HEK293 (cell line): Measurements from ENCODE around the gene CA12.

Experiments used
- CTCF ChIA-PET: fragments of 350-600 bp; formaldehyde crosslinking; extraction: SDS; loops from one replicate; lab custom pipeline; 2021; ENCODE audit warnings: antibody characterized with exemption; lab: Yijun Ruan, JAX
- POLR2A ChIA-PET: fragments of 300-600 bp; formaldehyde crosslinking; extraction: SDS; loops from one replicate; lab custom pipeline; 2020; ENCODE audit warnings: antibody characterized with exemption, inconsistent platforms; lab: Yijun Ruan, JAX
- H3K27ac ChIP-seq: fragments of 200-500 bp; sonication (Bioruptor generic); 2 replicates; pipeline ENCODE4 v1.5.1; 2014; ENCODE audit warnings: low read depth, low read length, control low read depth, inconsistent platforms; ENCODE audit errors: extremely low read depth
- H3K36me3 ChIP-seq, 2 experiments: fragments of 200-500 bp in 1 of 2; sonication (Bioruptor generic) in 1 of 2; 1 replicate in 1 of 2; 2 replicates in 1 of 2; pipeline ENCODE4 v1.5.1; 2014 to 2017; ENCODE audit warnings: inconsistent platforms in 2 of 2, low read length in 2 of 2; ENCODE audit not compliant: control insufficient read depth in 2 of 2, insufficient read depth in 1 of 2
- H3K4me1 ChIP-seq: fragments of 200-500 bp; sonication (Bioruptor generic); 2 replicates; pipeline ENCODE4 v1.5.1; 2014; ENCODE audit warnings: mild to moderate bottlenecking, low read length, inconsistent platforms; ENCODE audit not compliant: control insufficient read depth, insufficient read depth
- H3K4me3 ChIP-seq: 2 replicates; pipeline ENCODE4 v1.5.1; 2011; ENCODE audit warnings: low read depth, mild to moderate bottlenecking, control low read depth, low read length, moderate library complexity
- H3K9me3 ChIP-seq: fragments of 200-500 bp; sonication (Bioruptor generic); 2 replicates; pipeline ENCODE4 v1.5.1; 2014; ENCODE audit warnings: low read depth, low read length, inconsistent platforms; ENCODE audit not compliant: control insufficient read depth, insufficient read depth
- CTCF ChIP-seq: fragments of 450-650 bp; formaldehyde crosslinking; IDR thresholded peaks from 2 replicates; pipeline ENCODE4 v1.5.1; 2016; ENCODE audit warnings: missing biosample characterization, missing genetic modification characterization
- ELK4 ChIP-seq: IDR thresholded peaks from 2 replicates; pipeline ENCODE4 v1.6.1; 2011; ENCODE audit warnings: mild to moderate bottlenecking, low read depth, low read length, borderline replicate concordance
- GFI1B ChIP-seq: fragments of 450-650 bp; formaldehyde crosslinking; IDR thresholded peaks from 2 replicates; pipeline ENCODE4 v1.5.1; 2016; ENCODE audit warnings: missing biosample characterization, missing genetic modification characterization
- GLIS2 ChIP-seq: fragments of 450-650 bp; formaldehyde crosslinking; IDR thresholded peaks from 2 replicates; pipeline ENCODE4 v1.5.1; 2016; ENCODE audit warnings: missing biosample characterization, missing genetic modification characterization
- HOXA7 ChIP-seq: sonication (generic); formaldehyde crosslinking; IDR thresholded peaks from 2 replicates; pipeline ENCODE4 v1.8.1; 2022; ENCODE audit warnings: missing genetic modification reagents, borderline replicate concordance
- PRDM1 ChIP-seq: fragments of 450-650 bp; formaldehyde crosslinking; IDR thresholded peaks from 2 replicates; pipeline ENCODE4; 2016; ENCODE audit warnings: missing biosample characterization, missing genetic modification characterization
- TRIM28 ChIP-seq: IDR thresholded peaks from 2 replicates; pipeline ENCODE4 v1.6.1; 2011; ENCODE audit warnings: low read length, control low read depth, borderline replicate concordance
- ZBTB26 ChIP-seq: fragments of 450-650 bp; formaldehyde crosslinking; optimal IDR thresholded peaks from 2 replicates; pipeline ENCODE3; 2016; ENCODE audit warnings: missing biosample characterization, mild to moderate bottlenecking, missing genetic modification characterization
- ZFP3 ChIP-seq: fragments of 450-650 bp; formaldehyde crosslinking; IDR thresholded peaks from 2 replicates; pipeline ENCODE4 v1.5.1; 2016; ENCODE audit warnings: low read depth, missing biosample characterization, missing genetic modification characterization
- ZNF112 ChIP-seq: fragments of 450-650 bp; formaldehyde crosslinking; IDR thresholded peaks from 2 replicates; pipeline ENCODE4 v1.5.0; 2017; ENCODE audit warnings: missing biosample characterization, missing genetic modification characterization
- ZNF146 ChIP-seq: fragments of 450-650 bp; formaldehyde crosslinking; IDR thresholded peaks from 2 replicates; pipeline ENCODE4 v1.5.1; 2016; ENCODE audit warnings: missing biosample characterization, missing genetic modification characterization
- ZNF2 ChIP-seq: fragments of 450-650 bp; formaldehyde crosslinking; IDR thresholded peaks from 2 replicates; pipeline ENCODE4 v1.5.1; 2016; ENCODE audit warnings: missing biosample characterization, missing genetic modification characterization
- ZNF266 ChIP-seq: fragments of 450-650 bp; formaldehyde crosslinking; IDR thresholded peaks from 2 replicates; pipeline ENCODE4 v1.5.1; 2016; ENCODE audit warnings: missing biosample characterization, missing genetic modification characterization, low read depth
- ZNF350 ChIP-seq: fragments of 450-650 bp; formaldehyde crosslinking; IDR thresholded peaks from 2 replicates; pipeline ENCODE4 v1.5.0; 2017; ENCODE audit warnings: missing biosample characterization, mild to moderate bottlenecking, missing genetic modification characterization
- ZNF433 ChIP-seq: fragments of 450-650 bp; formaldehyde crosslinking; IDR thresholded peaks from 2 replicates; pipeline ENCODE4 v1.5.1; 2016; ENCODE audit warnings: missing biosample characterization, missing genetic modification characterization, low read depth
- ZNF449 ChIP-seq: fragments of 450-650 bp; formaldehyde crosslinking; IDR thresholded peaks from 2 replicates; pipeline ENCODE4 v1.5.1; 2017; ENCODE audit warnings: missing biosample characterization, mild to moderate bottlenecking, missing genetic modification characterization, moderate library complexity
- ZNF544 ChIP-seq: fragments of 450-650 bp; formaldehyde crosslinking; IDR thresholded peaks from 2 replicates; pipeline ENCODE4 v1.5.0; 2017; ENCODE audit warnings: missing biosample characterization, missing genetic modification characterization
- ZNF571 ChIP-seq: fragments of 450-650 bp; formaldehyde crosslinking; IDR thresholded peaks from 2 replicates; pipeline ENCODE4 v1.5.0; 2017; ENCODE audit warnings: missing biosample characterization, missing genetic modification characterization
- ZNF600 ChIP-seq: fragments of 450-650 bp; formaldehyde crosslinking; IDR thresholded peaks from 2 replicates; pipeline ENCODE4 v1.5.1; 2016; ENCODE audit warnings: missing biosample characterization, missing genetic modification characterization
- ZNF626 ChIP-seq: fragments of 450-650 bp; sonication (Bioruptor Pico); formaldehyde crosslinking; IDR thresholded peaks from 2 replicates; pipeline ENCODE4 v1.5.1; 2018; ENCODE audit warnings: missing biosample characterization, missing genetic modification characterization, inconsistent platforms
- TF ChIP-seq, protein P1 (sequence below): fragments of 450-650 bp; formaldehyde crosslinking; IDR thresholded peaks from 2 replicates; pipeline ENCODE4 v1.5.1; 2016; ENCODE audit warnings: missing biosample characterization, missing genetic modification characterization
- TF ChIP-seq, protein P2 (sequence below): fragments of 450-650 bp; formaldehyde crosslinking; IDR thresholded peaks from 2 replicates; pipeline ENCODE4 v1.5.1; 2016; ENCODE audit warnings: missing biosample characterization, missing genetic modification characterization
- TF ChIP-seq, protein P3 (sequence below): fragments of 450-650 bp; formaldehyde crosslinking; IDR thresholded peaks from 2 replicates; pipeline ENCODE4 v1.5.1; 2016; ENCODE audit warnings: missing biosample characterization, missing genetic modification characterization
- TF ChIP-seq, protein P4 (sequence below): fragments of 450-650 bp; formaldehyde crosslinking; IDR thresholded peaks from 2 replicates; pipeline ENCODE4 v1.5.1; 2016; ENCODE audit warnings: missing biosample characterization, missing genetic modification characterization

Gene CA12

DNA sequence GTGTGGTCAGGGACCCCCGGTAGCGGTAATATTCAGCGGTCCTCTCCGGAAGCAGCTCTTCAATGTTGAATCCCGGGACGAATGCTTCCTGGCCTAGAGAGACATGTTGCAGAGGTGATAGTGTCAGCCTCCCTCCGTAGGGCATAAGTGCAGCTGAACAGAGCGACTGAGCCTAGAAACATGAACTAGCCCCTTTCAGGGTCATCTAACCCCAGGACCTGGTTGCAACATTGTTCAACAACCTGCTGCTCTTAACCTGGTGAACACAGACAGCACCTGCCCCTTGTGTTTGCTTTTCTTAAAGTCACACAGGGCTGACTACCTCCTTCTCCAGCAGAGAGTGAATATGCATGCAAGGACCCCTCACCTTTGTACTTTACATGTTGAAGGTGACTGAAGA, 41.3 kb downstream of the CA12 start:
- TF ChIP-seq ELK4 (no peak), ZNF626 (tag by site-specific recombination) (no peak), ZNF600 (tag by site-specific recombination) (no peak)
- TF ChIP-seq, protein P1, sequence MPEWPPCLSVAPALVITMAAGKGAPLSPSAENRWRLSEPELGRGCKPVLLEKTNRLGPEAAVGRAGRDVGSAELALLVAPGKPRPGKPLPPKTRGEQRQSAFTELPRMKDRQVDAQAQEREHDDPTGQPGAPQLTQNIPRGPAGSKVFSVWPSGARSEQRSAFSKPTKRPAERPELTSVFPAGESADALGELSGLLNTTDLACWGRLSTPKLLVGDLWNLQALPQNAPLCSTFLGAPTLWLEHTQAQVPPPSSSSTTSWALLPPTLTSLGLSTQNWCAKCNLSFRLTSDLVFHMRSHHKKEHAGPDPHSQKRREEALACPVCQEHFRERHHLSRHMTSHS (tag by site-specific recombination): no peak
- TF ChIP-seq, protein P2, sequence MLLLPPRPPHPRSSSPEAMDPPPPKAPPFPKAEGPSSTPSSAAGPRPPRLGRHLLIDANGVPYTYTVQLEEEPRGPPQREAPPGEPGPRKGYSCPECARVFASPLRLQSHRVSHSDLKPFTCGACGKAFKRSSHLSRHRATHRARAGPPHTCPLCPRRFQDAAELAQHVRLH (tag by site-specific recombination): no peak
- no peak overlapping the region for H3K4me3 ChIP-seq
- POLR2A ChIA-PET: no interaction called here

GRCh38 chr15:63339836-63340235, 41.8 kb downstream of the CA12 start:
- ChIA-PET POLR2A (no interaction called here), CTCF (no interaction called here)
- H3K4me3 ChIP-seq: no peak overlapping the region

More for the DNA sequence above, 41.3 kb downstream of the CA12 start:
- no peaks in the 10 kb centered on the region for H3K4me1 ChIP-seq
- CTCF ChIA-PET: no interaction called here
- H3K27ac ChIP-seq: no peak overlapping the region
- no peaks in the 10 kb centered on the region for H3K9me3 ChIP-seq
- no peaks in the 10 kb centered on the region for H3K36me3 ChIP-seq

GRCh38 chr15:63339006-63339766, 42.5 kb downstream of the CA12 start:
- POLR2A ChIA-PET: interaction anchor here (0.6 kb wide), 1 partner anchor 71 kb away, joined by 5 read pairs; no protein-coding TSS in a partner anchor
- H3K9me3 ChIP-seq: no peaks in the 10 kb centered on the region
- no peaks in the 10 kb centered on the region for H3K36me3 ChIP-seq
- H3K27ac ChIP-seq: no peak overlapping the region
- H3K4me3 ChIP-seq: no peak overlapping the region
- CTCF ChIA-PET: no interaction called here
- H3K4me1 ChIP-seq: no peaks in the 10 kb centered on the region
- TF ChIP-seq GLIS2 (no peak), ZNF449 (tag by site-specific recombination) (no peak), ZNF433 (tag by site-specific recombination) (no peak), ZNF544 (tag by site-specific recombination) (no peak), ZNF146 (no peak), ZFP3 (no peak), ZNF350 (no peak), ZBTB26 (no peak), ZNF112 (tag by site-specific recombination) (no peak), CTCF (tag by site-specific recombination) (no peak), TRIM28 (no peak), PRDM1 (tag by site-specific recombination) (no peak)
- TF ChIP-seq, protein P3, sequence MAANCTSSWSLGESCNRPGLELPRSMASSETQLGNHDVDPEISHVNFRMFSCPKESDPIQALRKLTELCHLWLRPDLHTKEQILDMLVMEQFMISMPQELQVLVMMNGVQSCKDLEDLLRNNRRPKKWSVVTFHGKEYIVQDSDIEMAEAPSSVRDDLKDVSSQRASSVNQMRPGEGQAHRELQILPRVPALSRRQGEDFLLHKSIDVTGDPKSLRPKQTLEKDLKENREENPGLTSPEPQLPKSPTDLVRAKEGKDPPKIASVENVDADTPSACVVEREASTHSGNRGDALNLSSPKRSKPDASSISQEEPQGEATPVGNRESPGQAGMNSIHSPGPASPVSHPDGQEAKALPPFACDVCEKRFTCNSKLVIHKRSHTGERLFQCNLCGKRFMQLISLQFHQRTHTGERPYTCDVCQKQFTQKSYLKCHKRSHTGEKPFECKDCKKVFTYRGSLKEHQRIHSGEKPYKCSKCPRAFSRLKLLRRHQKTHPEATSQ (tag by site-specific recombination): no peak
- TF ChIP-seq, protein P4, sequence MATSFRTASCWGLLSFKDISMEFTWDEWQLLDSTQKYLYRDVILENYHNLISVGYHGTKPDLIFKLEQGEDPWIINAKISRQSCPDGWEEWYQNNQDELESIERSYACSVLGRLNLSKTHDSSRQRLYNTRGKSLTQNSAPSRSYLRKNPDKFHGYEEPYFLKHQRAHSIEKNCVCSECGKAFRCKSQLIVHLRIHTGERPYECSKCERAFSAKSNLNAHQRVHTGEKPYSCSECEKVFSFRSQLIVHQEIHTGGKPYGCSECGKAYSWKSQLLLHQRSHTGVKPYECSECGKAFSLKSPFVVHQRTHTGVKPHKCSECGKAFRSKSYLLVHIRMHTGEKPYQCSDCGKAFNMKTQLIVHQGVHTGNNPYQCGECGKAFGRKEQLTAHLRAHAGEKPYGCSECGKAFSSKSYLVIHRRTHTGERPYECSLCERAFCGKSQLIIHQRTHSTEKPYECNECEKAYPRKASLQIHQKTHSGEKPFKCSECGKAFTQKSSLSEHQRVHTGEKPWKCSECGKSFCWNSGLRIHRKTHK: no peak

More at GRCh38 chr15:63339836-63340235, 41.8 kb downstream of the CA12 start:
- TF ChIP-seq HOXA7 (CRISPR knock-in tag) (no peak), ZNF266 (no peak), GFI1B (no peak), ZNF571 (tag by site-specific recombination) (no peak), ZNF2 (no peak)
- no peaks in the 10 kb centered on the region for H3K36me3 ChIP-seq
- no peak overlapping the region for H3K27ac ChIP-seq
- H3K4me1 ChIP-seq: no peaks in the 10 kb centered on the region
- H3K9me3 ChIP-seq: no peaks in the 10 kb centered on the region
